Panc1 (cell line): ENCODE data around the gene CDH8. TPM values are rescaled to one million over a fixed set of nuclear protein-coding genes. Genes with fewer than 3 reads are reported as not detected.

ENCODE experiments used
- ATAC-seq: fragments of 200-7000 bp; cut with Tn5 transposase; 2 replicates; pipeline ENCODE4 v1.9.1; 2020; ENCODE audit warnings: mild to moderate bottlenecking, moderate library complexity
- BruUV-seq: library from RNA; stranded (reverse); fragments of 400-500 nt; replicated peaks from 2 replicates; lab custom pipeline; 2021; lab: Mats Ljungman, UMichigan
- CTCF ChIA-PET: fragments of 300-600 bp; sonication (Branson Sonifier 250); formaldehyde crosslinking; loops from one replicate; lab custom pipeline; 2022; ENCODE audit warnings: antibody characterized with exemption; lab: Charles Lee
- POLR2A ChIA-PET: fragments of 300-600 bp; sonication (Branson Sonifier 250); formaldehyde crosslinking; loops from one replicate; lab custom pipeline; 2022; ENCODE audit warnings: antibody characterized with exemption; lab: Charles Lee
- DNase-seq: peaks from one replicate; pipeline ENCODE4 v3.0.0-alpha.2; 2010; ENCODE audit warnings: low read depth, low spot score
- H3K27ac ChIP-seq: 2 replicates; pipeline ENCODE4 v1.5.1; 2011; ENCODE audit warnings: mild to moderate bottlenecking, low read length, inconsistent platforms
- H3K27me3 ChIP-seq: fragments of 200-500 bp; sonication (Bioruptor generic); 2 replicates; pipeline ENCODE4 v1.6.0; 2014; ENCODE audit warnings: low read length, inconsistent platforms; ENCODE audit not compliant: control insufficient read depth, insufficient read depth
- H3K36me3 ChIP-seq: fragments of 200-500 bp; sonication (Bioruptor generic); 2 replicates; pipeline ENCODE4 v1.5.1; 2014; ENCODE audit warnings: inconsistent platforms, mild to moderate bottlenecking, low read length, moderate library complexity; ENCODE audit not compliant: control insufficient read depth, insufficient read depth
- H3K4me1 ChIP-seq: 2 replicates; pipeline ENCODE4 v1.5.1; 2011; ENCODE audit warnings: inconsistent platforms, mild to moderate bottlenecking, low read length, moderate library complexity; ENCODE audit not compliant: control insufficient read depth, insufficient read depth
- H3K4me3 ChIP-seq, 2 experiments: 2 replicates each; pipeline ENCODE4 v1.5.1; 2011 to 2012; ENCODE audit warnings: low read depth in 2 of 2, low read length in 2 of 2, mild to moderate bottlenecking in 2 of 2, inconsistent platforms in 1 of 2, moderate library complexity in 1 of 2
- H3K9me3 ChIP-seq: fragments of 200-500 bp; sonication (Bioruptor generic); 2 replicates; pipeline ENCODE4 v1.5.1; 2014; ENCODE audit warnings: low read depth, mild to moderate bottlenecking, inconsistent platforms, low read length, moderate library complexity; ENCODE audit not compliant: control insufficient read depth, insufficient read depth
- POLR2AphosphoS5 ChIP-seq: IDR thresholded peaks from 2 replicates; pipeline ENCODE4 v1.6.1; 2012; ENCODE audit warnings: mild to moderate bottlenecking, low read depth, low read length, moderate library complexity
- SIN3A ChIP-seq: IDR thresholded peaks from 2 replicates; pipeline ENCODE4 v1.6.1; 2012; ENCODE audit warnings: low read depth, mild to moderate bottlenecking, low read length, moderate library complexity, borderline replicate concordance; ENCODE audit not compliant: insufficient read depth
- in situ Hi-C: cut with HindIII; loops from 2 replicates; pipeline ENCODE4 v1.10.0; 2016; ENCODE audit warnings: low sequenced_read_pairs, low pct_unique_long_range_greater_than_20kb
- intact Hi-C: fragments of 100-400 bp; cut with micrococcal nuclease; formaldehyde crosslinking; loops from one replicate; pipeline ENCODE4 v1.10.0; 2022; ENCODE audit not compliant: unreplicated experiment
- total RNA-seq: library from RNA; stranded (reverse); gene quantifications from one replicate; pipeline ENCODE4 v1.2.1, GENCODE V29; 2021; ENCODE audit not compliant: unreplicated experiment
- TF ChIP-seq, protein P1 (sequence below): fragments of 450-650 bp; IDR thresholded peaks from 2 replicates; pipeline ENCODE4 v1.5.1; 2017; ENCODE audit warnings: mild to moderate bottlenecking
- TF ChIP-seq, protein P2 (sequence below), 2 experiments: IDR thresholded peaks; 2 replicates each; pipeline ENCODE4 v1.6.1; 2011 to 2012; ENCODE audit warnings: low read depth in 2 of 2, control low read depth in 1 of 2, low read length in 1 of 2, mild to moderate bottlenecking in 1 of 2, moderate library complexity in 1 of 2; ENCODE audit not compliant: insufficient read depth in 1 of 2

Gene CDH8
- total RNA-seq, 1 experiment from 2014 or later: 0.21 TPM

DNA sequence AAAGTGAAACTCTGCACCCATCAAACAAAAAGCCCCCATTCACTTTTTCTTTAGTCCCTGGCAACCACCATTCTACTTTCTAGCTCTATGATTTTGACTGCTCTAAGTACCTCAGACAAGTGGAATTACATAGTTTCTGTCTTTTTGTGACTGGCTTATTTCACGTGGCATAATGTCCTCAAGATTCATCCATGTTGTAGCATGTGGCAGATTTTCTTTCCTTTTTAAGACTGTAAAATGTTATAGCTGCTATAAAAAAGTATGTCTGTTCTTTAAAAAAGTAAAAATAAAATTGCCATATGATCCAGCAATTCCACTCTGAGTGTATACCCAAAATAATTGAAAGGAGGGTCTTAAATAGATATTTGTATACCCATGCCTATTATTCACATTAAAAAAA lies 429.7 kb downstream of the CDH8 start:
- H3K4me3 ChIP-seq: no peak overlapping the region
- no TSS peak for BruUV-seq
- DNase-seq (no peak), ATAC-seq (no peak)
- H3K27me3 ChIP-seq: no peaks in the 10 kb centered on the region
- no peaks in the 10 kb centered on the region for H3K4me1 ChIP-seq
- no peaks in the 10 kb centered on the region for H3K36me3 ChIP-seq
- ChIA-PET POLR2A (no interaction called here), CTCF (no interaction called here)
- intact Hi-C loops (no loop called here), in situ Hi-C loops (no loop called here)
- H3K9me3 ChIP-seq: no peaks in the 10 kb centered on the region
- H3K27ac ChIP-seq: no peak overlapping the region
- TF ChIP-seq SIN3A (no peak), POLR2AphosphoS5 (no peak)
- TF ChIP-seq, protein P1, sequence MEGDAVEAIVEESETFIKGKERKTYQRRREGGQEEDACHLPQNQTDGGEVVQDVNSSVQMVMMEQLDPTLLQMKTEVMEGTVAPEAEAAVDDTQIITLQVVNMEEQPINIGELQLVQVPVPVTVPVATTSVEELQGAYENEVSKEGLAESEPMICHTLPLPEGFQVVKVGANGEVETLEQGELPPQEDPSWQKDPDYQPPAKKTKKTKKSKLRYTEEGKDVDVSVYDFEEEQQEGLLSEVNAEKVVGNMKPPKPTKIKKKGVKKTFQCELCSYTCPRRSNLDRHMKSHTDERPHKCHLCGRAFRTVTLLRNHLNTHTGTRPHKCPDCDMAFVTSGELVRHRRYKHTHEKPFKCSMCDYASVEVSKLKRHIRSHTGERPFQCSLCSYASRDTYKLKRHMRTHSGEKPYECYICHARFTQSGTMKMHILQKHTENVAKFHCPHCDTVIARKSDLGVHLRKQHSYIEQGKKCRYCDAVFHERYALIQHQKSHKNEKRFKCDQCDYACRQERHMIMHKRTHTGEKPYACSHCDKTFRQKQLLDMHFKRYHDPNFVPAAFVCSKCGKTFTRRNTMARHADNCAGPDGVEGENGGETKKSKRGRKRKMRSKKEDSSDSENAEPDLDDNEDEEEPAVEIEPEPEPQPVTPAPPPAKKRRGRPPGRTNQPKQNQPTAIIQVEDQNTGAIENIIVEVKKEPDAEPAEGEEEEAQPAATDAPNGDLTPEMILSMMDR: no peak
- TF ChIP-seq, protein P2, sequence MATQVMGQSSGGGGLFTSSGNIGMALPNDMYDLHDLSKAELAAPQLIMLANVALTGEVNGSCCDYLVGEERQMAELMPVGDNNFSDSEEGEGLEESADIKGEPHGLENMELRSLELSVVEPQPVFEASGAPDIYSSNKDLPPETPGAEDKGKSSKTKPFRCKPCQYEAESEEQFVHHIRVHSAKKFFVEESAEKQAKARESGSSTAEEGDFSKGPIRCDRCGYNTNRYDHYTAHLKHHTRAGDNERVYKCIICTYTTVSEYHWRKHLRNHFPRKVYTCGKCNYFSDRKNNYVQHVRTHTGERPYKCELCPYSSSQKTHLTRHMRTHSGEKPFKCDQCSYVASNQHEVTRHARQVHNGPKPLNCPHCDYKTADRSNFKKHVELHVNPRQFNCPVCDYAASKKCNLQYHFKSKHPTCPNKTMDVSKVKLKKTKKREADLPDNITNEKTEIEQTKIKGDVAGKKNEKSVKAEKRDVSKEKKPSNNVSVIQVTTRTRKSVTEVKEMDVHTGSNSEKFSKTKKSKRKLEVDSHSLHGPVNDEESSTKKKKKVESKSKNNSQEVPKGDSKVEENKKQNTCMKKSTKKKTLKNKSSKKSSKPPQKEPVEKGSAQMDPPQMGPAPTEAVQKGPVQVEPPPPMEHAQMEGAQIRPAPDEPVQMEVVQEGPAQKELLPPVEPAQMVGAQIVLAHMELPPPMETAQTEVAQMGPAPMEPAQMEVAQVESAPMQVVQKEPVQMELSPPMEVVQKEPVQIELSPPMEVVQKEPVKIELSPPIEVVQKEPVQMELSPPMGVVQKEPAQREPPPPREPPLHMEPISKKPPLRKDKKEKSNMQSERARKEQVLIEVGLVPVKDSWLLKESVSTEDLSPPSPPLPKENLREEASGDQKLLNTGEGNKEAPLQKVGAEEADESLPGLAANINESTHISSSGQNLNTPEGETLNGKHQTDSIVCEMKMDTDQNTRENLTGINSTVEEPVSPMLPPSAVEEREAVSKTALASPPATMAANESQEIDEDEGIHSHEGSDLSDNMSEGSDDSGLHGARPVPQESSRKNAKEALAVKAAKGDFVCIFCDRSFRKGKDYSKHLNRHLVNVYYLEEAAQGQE (IDR thresholded peaks at IDR 0.05; ENCODE audit: insufficient read depth in 1 of 2, low read depth in 2 of 2, low read length in 1 of 2): no peak
